NCI-H2196 treated with DMSO at 0.1 percent for 48 hours (cell line): Measurements from ENCODE around the gene PHF21B.

Experiments
- DNase-seq: peaks from one replicate; lab custom pipeline; 2025; ENCODE audit not compliant: unreplicated experiment; lab: John Stamatoyannopoulos, UW

Gene PHF21B

DNA sequence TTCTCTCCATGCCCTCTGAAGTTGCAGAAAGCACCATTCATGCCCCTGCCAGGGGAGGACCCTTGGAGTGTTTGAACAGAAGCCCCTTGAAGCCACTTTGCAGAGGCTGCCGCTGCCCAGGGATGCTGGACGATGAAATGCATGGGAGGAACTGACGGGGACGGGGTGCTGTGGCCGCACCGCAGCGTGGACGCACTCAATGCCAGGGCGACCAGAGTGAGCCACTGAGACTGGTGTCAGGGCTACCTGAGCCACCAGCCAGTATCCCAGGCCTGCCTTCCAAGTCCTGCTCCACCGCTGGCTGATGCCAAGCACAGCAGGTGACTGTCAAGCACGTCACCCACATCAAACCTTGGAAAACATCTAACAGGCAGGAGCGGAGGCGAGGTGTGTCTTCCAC, 17.6 kb downstream of the PHF21B start:
- DNase-seq, result no peak

GRCh38 chr22:44991218-44991617, 18.6 kb downstream of the PHF21B start:
- DNase-seq, result no peak

GRCh38 chr22:44990810-44991209, 19.0 kb downstream of the PHF21B start:
- DNase-seq, result no peak

- DNase-seq, result no peak
Observed at GRCh38 chr22:44990328-44990727, 19.5 kb downstream of the PHF21B start.

DNA sequence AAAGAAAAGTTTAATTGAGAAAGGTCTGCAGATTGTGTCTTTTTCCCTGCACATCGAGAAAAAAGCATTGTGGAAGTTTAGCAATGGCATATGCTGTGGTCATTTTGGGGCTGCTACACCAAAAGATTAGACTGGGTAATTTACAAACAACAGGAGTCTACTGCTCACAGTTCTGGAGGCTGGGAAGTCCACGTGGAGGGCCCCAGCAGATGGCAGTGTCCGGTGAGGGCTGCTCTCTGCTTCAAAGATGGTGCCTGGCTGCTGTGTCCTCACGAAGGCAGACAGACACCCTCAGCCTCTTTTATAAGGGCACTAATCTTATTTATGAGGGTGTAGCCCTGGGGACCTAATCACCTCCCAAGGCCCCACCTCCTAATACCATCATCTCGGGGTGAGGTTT, 21.1 kb downstream of the PHF21B start:
- no peak for DNase-seq

DNA sequence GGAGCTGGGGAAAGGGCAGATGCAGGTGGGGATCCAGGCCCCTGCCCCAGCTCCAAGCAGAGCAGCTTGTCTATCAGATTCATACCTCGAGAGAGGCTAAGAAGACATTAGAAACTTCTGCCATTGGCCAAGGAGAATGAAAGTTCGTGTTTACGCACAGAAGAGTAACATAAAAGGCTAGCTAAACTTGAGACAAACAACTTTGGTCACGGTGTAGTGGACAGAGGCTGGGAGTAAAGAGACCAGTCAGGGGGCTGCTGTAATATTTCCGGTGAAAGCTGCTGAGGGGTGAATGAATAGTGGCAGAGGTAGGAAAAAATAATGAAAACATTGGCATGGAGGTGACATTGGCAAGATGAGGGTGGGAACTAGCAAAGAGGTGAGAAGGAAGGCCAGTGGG, 22.9 kb downstream of the PHF21B start:
- no peak for DNase-seq

DNA sequence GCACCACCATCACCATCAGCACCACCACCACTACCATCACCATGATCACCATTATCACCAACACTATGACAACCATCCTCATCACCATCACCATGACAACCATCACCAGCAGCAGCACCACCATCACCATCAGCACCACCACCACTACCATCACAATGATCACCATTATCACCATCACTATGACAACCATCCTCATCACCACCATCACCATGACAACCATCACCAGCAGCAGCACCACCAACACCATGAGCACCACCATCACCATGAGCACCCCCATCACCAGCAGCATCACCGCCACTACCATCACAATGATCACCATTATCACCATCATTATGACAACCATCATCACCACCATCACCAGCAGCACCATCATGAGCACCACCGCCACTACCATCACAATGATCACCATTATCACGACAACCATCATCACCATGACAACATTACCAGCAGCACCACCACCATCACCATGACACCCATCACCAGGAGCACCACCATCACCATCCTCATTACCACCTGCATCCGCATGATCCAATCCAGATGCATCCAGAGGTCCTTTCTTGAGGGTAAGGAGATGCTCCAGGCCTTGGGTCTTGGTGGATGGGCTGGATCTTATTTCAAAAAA, 23.8 kb downstream of the PHF21B start:
- DNase-seq, result no peak

DNA sequence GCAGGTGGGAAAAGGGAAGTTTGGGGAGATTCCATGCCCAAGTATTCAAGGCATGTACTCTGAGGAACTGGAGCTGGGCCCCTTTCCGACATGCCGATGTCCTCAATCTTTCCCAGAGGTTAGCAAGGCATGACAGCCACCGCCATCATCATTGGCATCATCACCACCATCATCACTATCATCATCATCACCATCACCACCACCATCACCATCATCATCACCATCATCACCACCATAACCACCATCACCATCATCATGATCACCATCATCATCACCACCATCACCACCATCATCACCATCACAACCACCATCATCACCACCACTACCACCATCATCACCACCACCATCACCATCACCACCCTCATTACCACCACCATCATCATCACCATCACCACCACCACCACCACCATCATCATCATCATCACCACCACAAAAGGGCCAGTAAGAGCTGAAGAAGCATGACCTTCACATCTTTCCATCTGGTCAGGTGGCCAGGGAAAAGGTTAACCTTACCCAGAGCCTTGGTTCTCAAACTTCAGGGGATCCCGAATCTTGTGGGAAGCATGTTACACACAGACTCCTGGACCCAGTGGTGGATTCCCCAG, 25.8 kb downstream of the PHF21B start:
- no peak for DNase-seq

- no peak for DNase-seq
Observed at GRCh38 chr22:44982445-44982844, 27.4 kb downstream of the PHF21B start.

GRCh38 chr22:44981857-44982256, 27.9 kb downstream of the PHF21B start:
- no peak for DNase-seq

DNA sequence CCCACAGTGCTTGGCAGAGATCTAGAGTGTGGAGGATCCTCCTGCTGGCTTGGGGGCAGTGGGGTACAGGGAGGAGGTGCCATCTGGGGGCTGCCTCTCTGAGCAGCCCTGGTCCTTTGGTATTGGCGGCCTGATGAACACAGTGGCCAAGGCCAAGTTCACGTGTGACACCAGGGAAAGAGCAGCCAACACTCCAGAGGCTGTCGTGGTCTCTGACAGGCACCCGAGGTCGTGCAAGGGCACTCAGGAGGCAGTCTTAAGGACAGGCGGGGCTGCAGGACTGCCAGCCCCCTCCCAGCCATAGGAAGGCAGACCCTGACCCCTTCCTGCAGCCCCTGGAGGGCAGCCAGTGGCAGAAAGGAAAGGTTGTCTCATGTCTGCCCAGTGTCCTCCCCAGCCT, 30.7 kb downstream of the PHF21B start:
- no peak for DNase-seq

- no peak for DNase-seq
Observed at GRCh38 chr22:44975427-44976262, 34.2 kb downstream of the PHF21B start.

DNA sequence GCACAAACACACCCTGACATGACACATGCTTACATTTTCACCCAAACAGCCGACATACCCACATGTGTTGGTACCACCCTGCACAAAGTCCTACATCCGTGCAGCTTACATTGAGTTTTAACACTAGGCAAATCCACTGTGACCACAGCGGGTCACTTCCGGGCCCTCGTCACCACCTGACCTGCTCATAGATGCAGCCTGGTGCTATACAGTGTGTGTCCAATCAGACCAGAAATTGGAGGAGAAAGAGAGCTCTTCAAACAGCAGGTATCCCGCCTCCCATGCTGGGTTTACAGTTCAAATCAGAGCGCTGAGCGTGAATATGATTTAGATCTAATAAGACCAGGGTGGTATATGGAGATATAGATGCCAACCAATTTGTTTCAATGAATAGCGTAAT, 35.4 kb downstream of the PHF21B start:
- DNase-seq, result no peak

GRCh38 chr22:44973829-44974228, 36.0 kb downstream of the PHF21B start:
- DNase-seq, result no peak

DNA sequence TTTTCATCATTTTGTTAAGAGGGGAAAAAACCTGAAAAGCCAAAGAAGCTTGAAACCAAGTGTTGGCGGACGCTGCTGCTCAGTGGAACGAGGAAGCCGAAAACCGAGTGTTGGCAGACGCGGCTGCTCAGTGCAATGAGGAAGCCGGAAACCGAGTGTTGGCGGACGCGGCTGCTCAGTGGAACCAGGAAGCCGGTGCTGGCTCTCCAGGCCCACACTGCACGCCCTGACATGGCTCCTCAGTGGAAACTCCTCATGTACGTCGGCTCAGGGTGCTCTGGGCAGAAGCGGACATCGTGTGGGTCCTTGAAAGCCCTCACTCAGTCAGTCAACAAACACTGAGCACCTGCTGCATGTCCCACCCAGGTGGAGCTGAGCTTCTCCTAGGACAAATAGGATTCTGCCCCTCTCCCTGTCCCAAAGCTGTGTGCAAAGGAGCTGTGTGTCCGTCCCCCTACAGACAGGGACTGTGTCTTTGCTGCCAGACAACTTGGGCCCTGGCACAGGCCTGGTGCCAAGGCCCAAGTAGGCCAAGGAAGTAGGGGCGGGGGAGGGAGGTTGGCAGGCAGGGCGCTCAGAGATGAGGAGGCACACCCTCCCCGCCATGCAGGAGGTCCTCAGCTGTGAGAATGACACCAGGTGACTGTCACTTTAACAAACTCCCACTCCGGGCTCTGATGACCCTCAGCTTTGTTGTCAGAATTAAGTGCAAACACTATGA, 37.3 kb downstream of the PHF21B start:
- no peak for DNase-seq

DNA sequence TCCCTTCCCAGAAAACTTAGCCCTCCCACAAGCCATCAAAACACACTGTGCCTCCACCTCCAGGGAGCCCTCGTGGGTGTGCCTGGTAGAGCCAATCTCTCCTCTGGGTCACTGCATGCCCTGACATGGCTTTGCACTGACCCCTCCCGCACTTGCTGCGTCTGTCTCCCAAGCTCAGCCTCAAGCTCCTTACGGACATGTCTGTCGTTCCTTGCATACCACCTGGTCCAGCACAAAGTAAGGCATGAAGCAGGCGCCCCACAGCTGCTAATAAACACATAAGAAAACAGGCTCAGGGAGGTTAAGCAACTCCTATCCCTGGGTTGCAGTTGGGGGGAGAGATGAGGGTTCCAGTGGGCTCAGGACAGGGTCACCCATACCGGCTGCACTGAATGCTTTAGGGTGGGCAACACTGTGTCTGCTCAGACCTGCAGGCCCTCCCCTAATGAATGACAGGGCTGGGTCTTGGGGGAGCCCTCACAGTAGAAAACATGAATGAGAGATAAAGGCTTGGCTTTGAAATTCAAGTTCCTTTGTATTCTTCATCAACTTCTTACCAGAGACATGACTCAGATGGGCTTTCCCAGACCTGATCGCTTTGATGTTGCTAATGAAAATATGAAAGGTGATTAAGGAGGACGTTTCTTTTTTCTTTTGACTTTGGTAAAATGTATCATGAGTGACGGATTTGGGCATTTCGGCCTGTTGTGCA, 38.0 kb downstream of the PHF21B start:
- no peak for DNase-seq

DNA sequence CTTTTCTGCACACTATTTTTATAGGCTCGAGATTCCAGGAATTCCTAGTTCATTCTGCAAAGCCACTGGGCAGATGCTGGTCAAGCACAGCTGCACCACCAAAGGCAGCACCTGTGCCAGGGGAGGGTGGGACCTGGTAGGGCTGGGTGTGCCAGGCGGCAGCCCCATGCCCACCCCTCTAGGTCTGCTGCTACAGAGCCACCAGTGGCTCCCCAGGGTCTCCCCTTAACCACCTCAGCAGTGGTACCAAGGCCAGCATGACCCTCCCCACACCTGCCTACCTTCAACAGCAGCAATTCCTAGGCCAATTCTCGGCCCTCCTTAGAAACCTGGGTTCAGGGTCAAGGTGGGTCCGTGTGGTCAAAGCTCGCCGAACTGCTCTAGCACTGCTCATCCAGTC, 39.5 kb downstream of the PHF21B start:
- no peak for DNase-seq

- DNase-seq, result no peak
Observed at GRCh38 chr22:44969817-44970216, 40.0 kb downstream of the PHF21B start.

- no peak for DNase-seq
Observed at GRCh38 chr22:44968736-44969135, 41.1 kb downstream of the PHF21B start.

DNA sequence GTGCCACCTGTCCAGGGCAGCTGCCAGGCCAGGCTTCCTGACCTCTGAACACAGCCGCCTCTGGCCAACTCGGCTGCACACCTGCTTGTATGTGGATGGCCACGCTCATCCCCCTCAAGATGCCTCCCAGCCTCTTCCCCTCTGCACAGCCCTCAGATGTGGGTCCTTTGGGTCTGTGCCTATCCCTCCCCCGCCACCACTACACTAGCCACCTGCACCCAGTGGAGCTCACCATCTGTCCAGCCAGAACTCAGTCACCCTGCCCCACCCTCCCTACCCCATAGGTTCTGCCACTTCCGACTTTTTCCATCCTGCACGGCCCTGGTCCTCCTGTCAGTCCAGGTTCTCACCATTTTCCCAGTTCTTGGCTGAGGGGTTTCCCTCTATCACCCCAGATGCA, 44.6 kb downstream of the PHF21B start:
- DNase-seq, result peak; percentile 61

DNA sequence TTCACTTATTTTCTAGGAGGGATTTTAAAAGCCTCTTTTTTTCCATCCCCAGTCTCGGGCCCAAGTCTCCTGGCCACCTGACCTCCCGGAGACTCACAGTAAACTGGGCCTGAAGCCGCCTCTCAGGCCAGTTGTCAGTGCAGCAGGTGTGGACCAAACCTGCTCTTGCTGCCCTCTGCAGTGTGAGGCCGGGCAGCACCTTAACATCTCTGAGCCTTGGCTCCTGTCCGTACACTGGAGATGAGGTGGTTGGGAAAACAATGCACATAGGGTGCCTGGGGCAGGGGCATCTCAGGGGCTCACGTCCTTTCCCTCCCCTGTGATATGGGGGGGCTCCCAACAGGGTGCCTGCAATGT, 45.1 kb downstream of the PHF21B start:
- peak; percentile 38 for DNase-seq
